NCI-H1092 (cell line): Measurements from ENCODE around the gene PRLR.
A peak's percentile ranks its signal among the peaks of the same experiment; 100 is the strongest.

Experiments used
- DNase-seq: peaks from one replicate; lab custom pipeline; 2025; lab: John Stamatoyannopoulos, UW

PRLR gene

GRCh38 chr5:35233601-35234000, 3.3 kb upstream of the PRLR start:
- DNase-seq, result no peak

GRCh38 chr5:35233121-35233520, 2.8 kb upstream of the PRLR start:
- no peak for DNase-seq

DNA sequence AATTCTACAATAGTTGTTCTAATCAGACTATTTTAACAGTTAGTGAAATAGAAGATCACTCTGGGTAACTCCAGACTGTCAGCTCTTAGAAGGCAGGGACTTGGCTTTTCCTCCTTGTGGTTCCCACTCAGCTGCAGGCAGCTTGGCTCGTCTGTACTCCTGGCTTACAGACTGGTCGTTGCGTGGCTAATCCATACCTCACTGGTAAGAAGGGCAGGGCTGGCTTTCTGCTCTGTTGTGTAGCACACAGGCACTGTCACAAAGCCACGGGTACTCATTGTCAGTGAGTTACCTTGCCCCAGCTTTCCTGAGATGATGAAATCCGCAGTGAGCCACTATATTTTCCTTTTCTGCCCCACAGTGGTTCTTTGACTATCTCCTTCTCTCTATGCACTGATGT, 1.8 kb upstream of the PRLR start:
- no peak for DNase-seq

GRCh38 chr5:35229076-35230037, 930 bp downstream of the PRLR start:
- DNase-seq, result no peak

- DNase-seq, result no peak
Observed at GRCh38 chr5:35228310-35228709, 2.0 kb downstream of the PRLR start.

GRCh38 chr5:35227720-35228119, 2.6 kb downstream of the PRLR start:
- DNase-seq, result no peak

DNA sequence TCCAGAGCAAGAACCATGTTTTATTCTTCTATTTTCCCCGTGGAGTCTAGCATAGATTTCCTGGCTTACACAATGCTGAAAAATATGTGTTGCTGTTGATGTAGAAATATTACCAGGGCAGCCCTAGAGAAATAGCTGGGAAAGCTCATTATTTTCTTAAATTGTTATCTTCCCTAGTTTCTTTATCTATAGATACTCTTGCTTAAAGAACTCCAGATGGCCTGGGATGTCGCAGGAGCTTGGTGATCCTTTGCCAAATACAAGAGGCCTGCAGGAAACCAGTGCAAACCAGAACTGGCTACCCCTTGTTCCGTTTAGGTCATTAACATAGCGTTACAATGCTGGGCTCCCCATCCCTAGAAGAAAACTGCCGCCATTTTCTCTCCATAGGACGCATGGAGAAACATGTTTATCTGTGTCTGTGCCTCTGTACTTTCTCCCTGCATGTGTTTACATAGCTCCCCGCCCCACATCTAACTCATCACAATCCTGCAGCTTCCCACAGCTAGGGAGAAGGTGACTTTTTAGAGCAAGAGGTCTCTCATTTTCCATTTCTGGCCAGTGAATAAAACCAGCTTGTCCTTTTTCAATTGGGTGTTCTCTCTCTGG, 6.4 kb downstream of the PRLR start:
- DNase-seq, result no peak

- DNase-seq, result no peak
Observed at GRCh38 chr5:35220967-35221366, 9.3 kb downstream of the PRLR start.

DNA sequence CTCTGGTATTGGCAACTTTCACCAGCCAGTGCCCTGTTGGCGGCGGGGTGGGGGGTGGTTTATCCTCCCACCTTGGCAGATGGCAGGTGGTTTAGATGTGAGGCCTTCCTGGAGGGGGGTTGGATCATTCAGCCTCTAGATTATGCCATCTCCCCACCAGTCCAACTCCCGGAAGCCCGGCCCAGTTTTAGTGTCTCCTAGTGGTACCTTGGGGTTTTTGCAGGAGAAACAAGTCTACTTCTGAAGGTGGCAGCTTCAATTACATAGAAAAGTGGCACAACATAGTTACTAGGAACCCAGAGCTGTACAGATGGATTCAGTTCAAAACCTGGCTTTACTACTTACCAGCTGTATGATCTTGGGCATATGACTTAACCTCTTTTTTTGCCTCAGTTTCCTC, 11.3 kb downstream of the PRLR start:
- no peak for DNase-seq

GRCh38 chr5:35214051-35214450, 16.2 kb downstream of the PRLR start:
- DNase-seq, result no peak

GRCh38 chr5:35213608-35214007, 16.7 kb downstream of the PRLR start:
- DNase-seq, result no peak

GRCh38 chr5:35212122-35212982, 17.9 kb downstream of the PRLR start:
- DNase-seq, result no peak

- no peak for DNase-seq
Observed at GRCh38 chr5:35209862-35210261, 20.4 kb downstream of the PRLR start.

- DNase-seq, result no peak
Observed at GRCh38 chr5:35205606-35206005, 24.7 kb downstream of the PRLR start.

DNA sequence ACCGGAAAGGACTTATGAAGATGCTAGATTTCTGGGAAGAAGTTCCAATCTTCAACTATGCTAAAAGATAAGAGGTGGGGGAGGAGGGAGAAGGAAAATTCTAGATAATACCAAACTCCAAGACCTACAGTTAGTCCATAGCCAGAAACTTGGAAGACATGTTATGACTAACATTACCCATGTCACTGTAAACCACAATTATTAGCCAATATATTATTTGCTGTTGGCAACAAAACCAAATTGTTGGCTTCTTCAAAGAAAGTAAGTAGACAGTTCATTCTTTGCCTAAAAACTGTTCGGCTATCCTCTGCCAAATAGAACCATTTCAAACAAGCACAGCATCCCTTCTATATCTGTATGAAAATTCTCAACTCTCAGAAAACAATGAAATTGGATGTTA, 25.1 kb downstream of the PRLR start:
- DNase-seq, result no peak

DNA sequence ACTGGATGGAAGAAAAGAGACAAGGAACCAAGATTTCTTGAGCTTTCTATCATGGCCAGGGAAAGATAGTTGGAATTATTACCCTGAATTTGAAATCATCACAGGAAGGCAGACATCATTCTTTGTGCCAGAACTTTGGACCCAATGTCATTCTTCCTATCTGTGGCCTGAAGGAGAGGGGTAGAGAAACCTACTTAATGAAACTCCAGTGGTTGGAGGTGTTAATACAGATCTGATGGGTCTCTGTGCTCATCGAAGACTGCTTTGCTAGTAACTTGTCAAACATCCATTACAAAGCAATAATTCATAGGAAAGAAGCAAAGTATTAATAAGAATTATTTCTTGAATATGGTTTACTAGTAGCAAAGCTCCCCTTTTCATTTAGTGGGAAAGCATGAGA, 26.9 kb downstream of the PRLR start:
- DNase-seq, result no peak

GRCh38 chr5:35202319-35203111, 27.8 kb downstream of the PRLR start:
- DNase-seq, result peak; percentile 14

DNA sequence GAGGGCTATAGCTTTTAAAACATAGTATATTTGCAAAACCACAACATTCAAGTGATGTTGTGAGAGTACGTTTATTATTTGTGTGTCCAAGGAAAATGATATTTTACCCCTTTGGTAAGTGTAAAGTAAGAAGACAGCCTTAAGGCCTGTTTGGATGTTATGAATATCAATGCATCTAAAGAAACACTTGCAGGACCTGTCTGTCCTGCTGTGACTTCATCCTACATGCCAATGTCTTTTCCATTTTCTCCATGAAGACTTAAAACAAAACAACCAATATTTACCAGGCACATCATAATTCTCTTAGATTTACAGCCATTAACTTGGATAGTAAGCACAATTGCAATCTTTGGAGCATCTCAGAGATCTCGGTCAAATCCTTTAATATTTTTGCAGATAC, 29.0 kb downstream of the PRLR start:
- no peak for DNase-seq

DNA sequence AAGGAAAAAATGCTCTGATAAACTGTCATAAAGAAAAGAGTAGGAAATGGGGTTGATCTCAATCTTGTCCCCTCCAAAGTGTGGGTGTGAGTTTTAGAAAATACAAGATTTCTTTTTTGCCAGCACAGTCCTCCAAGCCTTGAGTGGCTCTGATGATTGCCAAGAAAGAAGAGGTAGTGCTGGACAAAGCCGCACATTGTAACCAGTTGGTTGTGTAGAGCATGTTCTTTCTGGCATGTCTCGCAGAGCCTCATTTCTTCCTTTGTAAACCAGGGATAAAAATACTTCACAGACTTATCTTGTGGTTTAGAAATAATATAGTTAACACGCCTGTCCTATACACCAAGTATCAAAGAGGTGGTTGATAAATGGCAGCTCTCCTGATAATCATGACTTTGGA, 30.4 kb downstream of the PRLR start:
- DNase-seq, result no peak

GRCh38 chr5:35198686-35199085, 31.6 kb downstream of the PRLR start:
- no peak for DNase-seq

DNA sequence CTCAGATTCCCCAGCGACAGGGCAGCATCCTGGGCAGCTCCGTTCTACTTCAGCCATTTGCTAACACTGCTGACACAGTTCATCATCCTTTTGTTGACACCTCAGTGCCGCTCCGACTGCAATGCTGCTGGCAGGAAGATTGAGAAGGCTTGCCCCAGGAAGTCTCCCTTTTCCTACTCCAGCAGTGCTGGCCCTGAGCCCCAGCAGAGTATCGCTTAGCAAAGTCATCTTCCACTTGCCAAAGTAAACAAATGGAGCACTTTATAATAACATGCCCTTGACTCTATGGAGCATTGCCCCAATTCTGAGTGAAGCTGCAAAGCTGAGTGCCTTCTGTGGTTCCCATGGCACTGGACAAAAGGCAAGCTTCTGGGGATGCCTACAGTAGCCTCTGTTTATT, 32.2 kb downstream of the PRLR start:
- DNase-seq, result peak; percentile 41

GRCh38 chr5:35197351-35197750, 32.9 kb downstream of the PRLR start:
- DNase-seq, result no peak
